ENCODE measurements around the gene TFR2.

DNA sequence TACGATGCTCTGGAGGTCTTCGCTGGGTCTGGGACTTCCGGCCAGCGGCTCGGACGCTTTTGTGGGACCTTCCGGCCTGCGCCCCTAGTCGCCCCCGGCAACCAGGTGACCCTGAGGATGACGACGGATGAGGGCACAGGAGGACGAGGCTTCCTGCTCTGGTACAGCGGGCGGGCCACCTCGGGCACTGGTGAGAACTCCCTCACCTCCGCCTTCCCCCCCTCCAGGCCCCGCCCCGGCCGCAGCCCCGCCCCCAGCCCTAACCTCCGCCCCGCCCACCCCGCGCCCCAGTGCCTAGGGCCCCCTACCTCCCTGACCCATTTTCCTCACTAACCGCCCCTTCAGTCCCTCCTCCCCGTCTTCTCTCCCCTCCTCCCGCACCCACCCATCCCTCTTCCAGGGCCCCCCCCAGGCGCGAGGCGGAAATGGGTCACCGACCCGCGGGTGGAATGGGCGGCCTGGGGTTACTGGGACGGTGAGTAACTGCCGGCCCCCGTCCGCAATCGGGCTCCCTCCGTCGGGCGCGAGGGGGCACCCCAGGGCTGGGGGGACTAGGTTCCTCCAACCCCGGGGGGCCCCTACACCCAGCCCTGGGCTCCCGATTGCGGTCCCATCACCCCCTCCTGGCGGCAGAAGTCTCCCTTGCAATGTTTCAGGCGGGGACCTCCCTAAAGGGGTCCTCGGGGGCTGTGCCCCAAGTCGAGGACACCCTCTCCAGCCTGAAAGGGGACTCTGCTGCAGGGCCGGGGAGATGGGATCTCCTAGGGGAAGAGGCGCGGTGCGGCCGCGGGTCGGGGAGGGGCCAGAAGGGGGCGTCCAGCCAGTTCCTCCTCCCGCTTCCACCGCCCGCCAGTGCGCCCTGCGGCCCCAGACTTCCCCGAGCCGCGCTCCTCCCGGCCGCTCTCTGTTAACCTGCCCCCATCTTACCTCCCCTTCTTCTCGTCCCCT, 37.0 kb downstream of the TFR2 start:
- TF ChIP-seq CTCF (IDR thresholded peaks at IDR 0.05) (peak; percentile 37 to 55 (median 47)), POLR2A (IDR thresholded peaks at IDR 0.05) (peak; percentile 25), EP300 (IDR thresholded peaks at IDR 0.05; ENCODE audit: low read depth) (no peak)
